ENCODE results near the gene USP48.
"Not testable (repeated sequence)": the region's sequence is repeated elsewhere in the genome, so short reads cannot be mapped to it uniquely, and the experiment has no call there.

Gene USP48

DNA sequence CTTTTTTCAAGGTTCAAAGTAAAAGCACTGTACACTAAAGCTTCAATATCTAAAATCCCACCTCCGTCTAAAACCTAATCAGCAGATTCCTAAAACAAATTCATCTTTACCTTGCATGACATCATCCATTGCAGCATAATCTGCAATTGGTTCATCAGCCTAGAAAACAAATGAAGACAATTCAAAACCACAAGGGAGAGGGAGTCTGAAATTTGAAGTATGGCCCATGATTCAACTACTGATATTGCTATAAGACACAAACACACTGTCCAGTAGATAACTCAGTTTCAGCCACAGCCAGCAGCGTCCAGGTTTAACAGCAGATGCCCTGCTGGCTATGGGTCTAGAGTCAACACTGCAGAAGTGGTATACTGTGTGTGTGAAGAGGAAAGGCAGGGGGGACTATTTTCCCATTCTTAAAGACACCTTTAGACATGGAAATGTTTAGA lies 95.8 kb downstream of the USP48 start:
- no peak for DNase-seq

DNA sequence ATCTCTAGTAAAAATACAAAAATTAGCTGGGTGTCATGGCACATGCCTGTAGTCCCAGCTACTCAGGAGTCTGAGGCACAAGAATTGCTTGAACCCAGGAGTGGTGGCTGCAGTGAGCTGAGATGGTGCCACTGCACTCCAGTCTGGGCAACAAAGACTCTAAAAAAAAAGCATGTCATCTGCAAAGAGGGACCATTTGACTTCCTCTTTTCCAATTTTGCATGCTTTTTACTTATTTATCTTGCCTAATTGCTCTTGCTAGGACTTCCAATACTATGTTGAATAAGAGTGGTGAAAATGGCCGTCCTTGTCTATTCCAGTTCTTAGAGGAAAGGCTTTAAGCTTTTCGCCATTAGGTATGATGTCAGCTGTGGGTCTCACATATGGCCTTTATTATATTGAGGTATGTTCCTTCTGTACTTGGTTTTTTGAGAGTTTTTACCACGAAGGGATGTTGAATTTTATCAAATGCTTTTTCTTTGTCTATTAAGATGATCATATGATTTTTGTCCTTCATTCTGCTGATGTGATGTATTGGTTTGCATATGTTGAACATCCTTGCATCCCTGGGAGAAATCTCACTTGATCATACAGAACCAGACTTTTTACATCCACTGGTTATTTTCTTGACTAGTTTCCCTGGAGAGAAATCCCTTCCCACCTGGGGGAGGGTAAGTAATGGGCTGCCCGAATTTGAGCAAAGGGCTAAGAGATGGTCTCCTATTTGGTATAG lies 96.8 kb downstream of the USP48 start:
- DNase-seq = no peak

- DNase-seq = no peak
Measured at GRCh38 chr1:21681426-21681825, 101.5 kb downstream of the USP48 start.

DNA sequence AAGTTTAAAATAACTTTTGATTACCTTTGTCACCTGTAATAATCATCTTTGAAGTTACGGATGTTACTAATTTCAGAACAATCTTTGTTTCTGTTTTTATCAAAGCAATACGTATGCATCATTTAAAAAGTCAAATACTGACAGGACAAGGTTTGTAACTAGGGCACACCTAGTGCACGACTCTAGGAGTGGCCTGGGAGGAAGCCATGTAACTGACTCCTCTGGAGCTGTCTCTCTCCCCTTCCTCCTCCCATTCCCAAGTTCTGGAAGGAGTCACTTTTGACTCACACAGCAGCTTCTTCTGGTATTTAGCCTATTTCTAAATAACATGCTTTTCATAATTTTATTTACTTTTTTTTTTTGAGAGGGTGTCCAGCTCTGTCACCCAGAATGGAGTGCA lies 102.0 kb downstream of the USP48 start:
- DNase-seq = no peak

GRCh38 chr1:21680381-21680780 lies 102.6 kb downstream of the USP48 start:
- DNase-seq = no peak

DNA sequence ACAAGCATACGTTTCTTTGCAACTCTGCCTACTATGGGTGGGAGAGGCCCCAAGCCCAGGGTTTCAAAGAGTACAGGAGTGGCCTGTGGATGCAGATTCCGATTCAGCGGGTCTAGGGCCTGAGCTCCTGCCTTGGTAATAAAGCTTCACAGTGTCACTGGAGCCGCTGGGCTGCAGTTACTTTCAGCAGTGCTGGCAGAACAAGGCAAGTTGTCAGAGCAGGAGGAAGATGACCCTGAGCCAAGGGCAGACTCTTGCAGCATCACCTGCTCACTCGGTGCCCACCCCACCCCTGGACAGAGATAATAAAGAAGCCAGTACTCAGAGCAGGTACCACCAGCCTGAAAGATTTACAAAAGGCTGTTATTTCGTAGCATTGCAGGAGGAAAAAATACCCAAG lies 105.8 kb downstream of the USP48 start:
- DNase-seq = no peak

DNA sequence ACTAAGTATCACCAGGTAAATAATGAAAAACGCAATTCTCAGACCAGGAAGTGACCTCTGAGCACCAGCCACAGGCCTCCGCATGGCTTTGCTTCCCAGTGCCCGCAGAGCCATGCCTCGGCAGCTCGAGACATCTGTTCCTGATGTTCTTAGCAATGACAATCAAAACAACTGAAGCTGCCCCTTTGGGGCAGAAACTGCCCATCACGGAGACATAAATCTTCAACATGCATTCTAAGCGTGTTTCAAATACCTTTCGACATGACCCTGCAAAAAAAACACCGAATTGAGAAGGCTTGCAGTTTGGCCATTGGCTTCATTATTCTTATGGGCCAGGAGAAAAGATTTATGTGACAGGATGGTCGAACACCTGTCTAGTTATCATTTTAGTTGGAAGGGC lies 108.0 kb downstream of the USP48 start:
- no peak for DNase-seq

GRCh38 chr1:21673853-21674252 lies 109.1 kb downstream of the USP48 start:
- DNase-seq = not testable (repeated sequence)

DNA sequence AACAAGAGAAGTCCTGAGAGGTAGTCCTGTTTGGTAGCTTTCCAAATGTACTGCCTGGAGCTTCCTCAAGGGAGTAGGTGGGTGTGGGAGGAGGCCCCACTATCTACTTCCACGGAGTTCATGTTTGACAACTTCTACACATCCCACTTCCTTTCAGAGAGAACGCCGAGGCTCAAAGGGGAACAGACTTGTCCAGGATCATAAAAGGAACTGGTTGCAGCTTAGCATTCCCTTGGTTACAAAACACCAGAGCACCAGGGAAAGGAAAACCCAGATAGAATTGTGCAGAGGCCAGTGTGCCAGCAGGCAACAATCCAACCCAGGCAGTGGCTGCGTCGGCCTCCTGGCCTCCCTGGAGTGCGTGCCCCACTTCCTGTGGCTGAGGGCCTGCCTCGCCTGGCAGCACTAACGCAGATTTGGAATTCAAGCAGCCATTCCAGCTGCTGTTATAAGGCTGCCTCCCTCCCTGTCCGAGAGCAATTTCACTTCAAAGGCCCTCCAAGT lies 109.6 kb downstream of the USP48 start:
- DNase-seq = no peak

GRCh38 chr1:21672478-21673276 lies 110.3 kb downstream of the USP48 start:
- no peak for DNase-seq

DNA sequence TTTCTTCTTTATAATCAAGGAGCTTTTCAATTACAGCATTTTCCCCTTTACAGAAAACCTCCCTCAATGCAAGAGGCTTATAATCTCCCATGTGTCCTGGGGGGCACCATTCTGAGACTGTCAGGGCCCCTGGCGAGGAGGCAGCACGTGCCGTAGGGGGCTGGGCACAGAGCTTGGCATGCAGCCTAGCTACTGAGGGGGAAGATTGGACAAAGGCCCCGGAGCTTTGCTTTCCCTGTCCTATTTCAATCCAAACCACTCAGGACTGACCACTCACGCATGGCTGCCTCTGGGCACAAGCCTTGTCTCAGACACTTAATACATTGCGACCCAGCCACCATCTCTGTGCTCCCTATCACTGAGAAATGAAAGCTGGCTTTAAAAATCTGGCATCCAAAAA lies 111.0 kb downstream of the USP48 start:
- no peak for DNase-seq

DNA sequence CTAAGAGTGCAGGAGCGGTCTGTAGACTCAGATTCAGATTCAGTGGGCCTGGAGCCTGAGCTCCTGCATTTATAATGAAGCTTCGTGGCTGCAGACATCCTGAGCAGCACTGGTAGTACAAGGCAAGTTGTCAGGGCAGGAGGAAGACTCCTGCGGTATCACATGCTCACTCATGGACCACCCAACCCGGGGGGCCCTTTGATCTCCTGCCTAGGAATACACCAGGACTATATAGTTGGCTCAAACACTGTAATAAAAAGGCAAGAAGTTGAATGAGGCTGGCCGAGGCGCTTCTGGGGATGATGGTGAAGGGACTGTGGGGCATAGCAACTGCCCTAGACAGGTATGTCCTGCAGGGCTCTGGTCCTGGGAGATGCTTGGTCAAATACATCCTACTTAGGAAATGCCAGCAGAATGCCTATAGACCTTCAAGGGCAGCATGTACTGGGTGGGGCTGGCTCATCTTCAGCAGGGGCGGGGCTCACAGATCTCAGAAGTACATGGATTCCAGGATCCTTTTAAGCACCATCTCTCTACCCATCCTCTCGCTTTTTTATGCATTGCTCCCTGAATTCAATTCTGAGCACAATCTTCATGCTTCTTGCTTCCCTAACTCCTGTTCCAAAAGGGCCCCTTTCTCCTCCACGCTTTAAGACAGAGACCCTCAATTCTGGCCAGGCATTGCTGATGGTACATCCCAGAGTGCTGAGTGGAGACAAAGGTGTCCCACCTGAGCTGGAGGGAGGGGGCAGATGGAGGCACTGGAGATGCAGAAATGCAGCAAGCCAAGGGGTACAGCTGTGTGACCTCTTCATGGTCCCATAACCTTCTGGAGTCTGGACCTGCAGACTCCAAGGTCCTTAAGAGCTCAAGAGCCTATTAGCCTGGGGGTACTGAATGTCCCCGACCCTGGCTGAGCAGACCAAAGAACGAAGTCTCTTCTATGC lies 111.7 kb downstream of the USP48 start:
- DNase-seq = no peak

DNA sequence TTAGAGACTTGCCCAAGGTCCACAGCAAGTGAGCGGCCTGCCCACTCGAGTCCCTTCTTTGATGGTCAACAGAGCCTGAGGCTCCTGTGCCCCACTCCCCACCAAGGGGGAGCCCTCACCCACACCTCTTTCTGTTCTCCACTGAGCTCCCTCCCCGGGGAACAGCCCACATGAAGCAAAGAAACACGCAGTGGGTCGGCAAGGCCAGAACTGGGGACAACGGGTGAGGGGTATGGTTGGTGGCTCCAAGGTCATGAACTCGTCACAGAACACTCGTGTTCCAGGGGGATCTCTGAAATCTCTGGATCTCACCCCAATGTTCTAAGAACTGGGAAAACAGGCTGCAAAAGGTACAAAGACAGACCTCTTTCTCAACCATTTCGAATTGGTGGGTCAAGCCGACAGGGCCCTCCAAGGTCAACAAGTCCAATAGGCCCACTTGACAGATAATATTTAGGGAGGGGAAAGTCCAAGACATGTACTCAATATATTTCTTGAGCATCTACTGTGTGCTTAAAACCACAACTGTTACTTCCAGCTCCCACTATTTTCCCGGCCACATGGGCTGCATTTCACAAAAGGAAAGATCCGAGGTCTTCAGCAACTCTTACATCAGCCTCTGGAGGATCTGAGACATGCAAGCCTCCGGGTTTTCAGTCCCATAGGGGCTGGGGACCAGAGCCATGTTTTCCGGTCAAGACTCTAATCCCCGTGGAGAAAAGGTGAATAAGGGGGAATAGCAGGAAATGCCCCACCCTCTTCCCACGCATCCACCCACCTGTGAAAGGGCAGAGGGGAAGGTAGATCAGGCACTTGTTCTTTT lies 112.7 kb downstream of the USP48 start:
- no peak for DNase-seq

- DNase-seq = peak; percentile 52
Measured at GRCh38 chr1:21669258-21670058, 113.5 kb downstream of the USP48 start, which contains the start of gene RAP1GAP. Gene RAP1GAP, minus strand, starts transcription at chr1:21669357. Its CDS starts 49,325 bp downstream, at chr1:21620032.

- no peak for DNase-seq
Measured at GRCh38 chr1:21668951-21669257, 114.0 kb downstream of the USP48 start.

- peak; percentile 23 for DNase-seq
Measured at GRCh38 chr1:21668232-21668950, 114.6 kb downstream of the USP48 start.

DNA sequence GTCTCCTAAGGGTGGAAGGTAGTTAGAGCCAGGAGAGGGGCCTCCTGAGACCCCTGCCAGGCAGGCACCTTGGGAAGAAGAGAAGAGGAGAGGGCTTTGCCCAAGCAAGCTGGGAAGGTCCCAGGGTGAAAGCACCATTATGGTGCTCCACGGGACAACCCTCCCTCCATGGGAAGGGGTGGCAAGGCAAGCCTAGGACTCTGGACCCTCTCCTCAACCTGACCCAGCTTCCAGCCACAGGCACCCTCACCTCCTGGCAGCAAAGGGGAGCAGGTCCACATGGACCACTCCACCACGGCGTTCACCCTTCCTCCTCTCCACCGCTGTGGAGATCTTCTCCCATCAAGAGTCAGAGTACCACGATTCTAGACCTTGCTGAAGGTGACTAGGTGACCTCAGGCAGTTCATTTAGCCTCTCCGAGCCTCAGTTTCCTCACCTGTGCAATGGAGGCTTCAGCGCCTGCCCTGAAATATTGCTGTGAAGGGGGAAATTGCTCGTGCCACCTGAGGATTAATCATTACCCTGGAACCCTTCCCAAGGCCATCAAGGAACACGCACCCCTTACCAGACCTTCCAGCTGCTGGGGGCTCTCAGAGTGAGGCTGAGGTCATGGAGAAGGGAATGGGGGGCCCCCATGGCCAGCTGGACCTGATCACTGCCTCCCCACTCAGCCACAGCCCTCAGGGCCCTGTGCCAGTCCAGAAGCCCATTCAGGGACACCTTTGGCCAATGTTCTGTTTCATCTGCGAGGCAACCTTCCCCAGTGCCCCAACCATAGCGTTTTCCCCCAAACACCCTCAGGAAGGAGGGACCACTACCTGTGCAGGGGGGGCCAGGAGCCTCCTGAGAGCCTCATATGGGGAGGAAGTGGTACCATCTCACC lies 115.4 kb downstream of the USP48 start:
- no peak for DNase-seq

- peak; percentile 22 for DNase-seq
Measured at GRCh38 chr1:21666576-21667320, 116.2 kb downstream of the USP48 start.

Measured in COR-L47 (cell line).